HG02884 (cell line): Measurements from ENCODE around the gene FAM47E.
"Not testable (repeated sequence)": the region's sequence is repeated elsewhere in the genome, so short reads cannot be mapped to it uniquely, and the experiment has no call there.

Experiments used
- ATAC-seq: cut with Tn5 transposase; IDR thresholded peaks from one replicate; pipeline ENCODE4 v1.9.1; 2021; ENCODE audit warnings: mild to moderate bottlenecking, moderate library complexity; ENCODE audit not compliant: unreplicated experiment

The FAM47E gene

GRCh38 chr4:76266627-76267026 lies 15.1 kb downstream of the FAM47E start:
- no peak for ATAC-seq

DNA sequence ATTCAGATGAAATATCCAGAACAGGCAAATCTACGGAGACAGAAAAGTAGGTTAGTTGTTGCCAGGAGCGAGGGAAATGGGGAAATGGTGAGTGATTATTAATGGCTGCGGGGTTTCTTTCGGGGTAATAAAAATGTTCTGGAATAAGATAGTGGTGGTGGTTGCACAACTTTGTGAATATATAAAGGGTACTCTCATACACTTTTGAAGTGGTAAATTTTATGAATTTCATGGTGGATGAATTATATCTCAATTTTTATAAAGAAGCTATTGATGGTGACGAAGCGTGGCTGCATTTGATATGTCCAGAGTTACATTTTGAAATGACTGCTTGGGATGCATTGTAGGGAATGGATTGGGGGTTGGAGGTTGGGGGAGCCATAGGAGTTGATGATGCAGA lies 16.3 kb downstream of the FAM47E start:
- ATAC-seq: no peak

DNA sequence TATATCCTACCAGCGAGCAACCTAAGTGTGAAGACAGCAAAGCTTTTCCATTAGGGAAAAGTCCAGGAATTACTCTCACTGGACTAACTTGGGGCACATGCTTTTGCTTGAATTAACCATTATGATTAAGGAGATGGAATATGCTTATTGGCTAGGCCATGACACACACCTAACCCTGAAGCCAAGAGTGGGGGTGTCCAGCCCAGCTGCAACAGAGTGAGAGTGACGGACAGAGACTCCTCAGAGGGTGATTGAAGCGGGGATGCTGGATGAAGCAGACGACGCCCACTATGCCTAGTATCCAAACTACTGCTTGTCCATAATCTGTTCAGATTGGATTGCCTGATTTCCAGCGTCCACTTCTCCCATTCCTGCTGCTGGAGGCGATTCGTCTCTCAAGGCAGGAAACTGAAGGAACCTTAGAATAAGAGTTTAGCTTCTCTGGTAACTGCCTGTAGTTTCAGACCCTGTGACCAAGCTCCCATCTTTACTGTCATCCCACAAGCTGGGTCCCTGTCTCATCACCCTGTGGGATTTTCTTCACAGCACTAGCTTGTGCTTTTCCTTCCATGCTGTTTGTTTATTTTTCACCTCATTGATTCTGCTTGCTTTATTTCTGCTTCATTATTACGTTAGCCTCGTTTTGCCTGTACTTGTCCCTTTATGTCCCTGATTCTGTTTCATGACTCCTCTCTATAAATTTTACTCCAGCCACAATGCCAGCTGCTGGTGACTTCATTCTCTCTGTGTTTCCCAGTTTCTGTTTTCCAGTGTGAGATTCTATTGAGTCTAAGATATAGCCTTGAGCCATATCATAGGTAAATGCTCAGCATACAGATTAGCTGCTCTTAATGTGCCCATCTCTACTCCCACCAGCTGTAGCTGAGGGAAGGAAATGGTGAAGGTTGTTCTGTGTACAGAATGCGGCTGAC lies 19.0 kb downstream of the FAM47E start:
- no peak for ATAC-seq

DNA sequence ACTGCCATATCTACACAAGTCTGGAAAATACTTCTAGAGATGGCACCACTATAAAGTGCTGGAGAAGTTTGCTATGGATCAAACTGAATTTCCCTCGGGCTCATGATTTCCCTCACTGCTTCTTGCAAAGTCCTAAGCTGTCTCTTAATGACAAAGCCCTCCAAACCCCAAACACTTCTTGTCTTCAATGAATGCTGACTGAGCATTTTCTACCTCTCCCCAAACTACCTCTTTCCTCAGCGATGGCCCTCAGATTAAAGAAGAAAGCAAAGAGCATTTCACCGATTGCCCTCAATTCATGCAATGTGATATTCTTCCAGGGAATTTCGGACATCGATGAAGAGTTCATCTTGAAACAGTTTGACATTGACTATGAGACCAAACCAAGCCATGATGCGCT lies 19.7 kb downstream of the FAM47E start:
- no peak for ATAC-seq

- ATAC-seq: no peak
These were observed 20.6 kb downstream of the FAM47E start for GRCh38 chr4:76272073-76272472.

- no peak for ATAC-seq
These were observed 21.1 kb downstream of the FAM47E start for GRCh38 chr4:76272582-76272981.

- ATAC-seq: no peak
These were observed 21.5 kb downstream of the FAM47E start for GRCh38 chr4:76272999-76273398.

- ATAC-seq: no peak
These were observed 24.1 kb downstream of the FAM47E start for GRCh38 chr4:76275486-76276124.

DNA sequence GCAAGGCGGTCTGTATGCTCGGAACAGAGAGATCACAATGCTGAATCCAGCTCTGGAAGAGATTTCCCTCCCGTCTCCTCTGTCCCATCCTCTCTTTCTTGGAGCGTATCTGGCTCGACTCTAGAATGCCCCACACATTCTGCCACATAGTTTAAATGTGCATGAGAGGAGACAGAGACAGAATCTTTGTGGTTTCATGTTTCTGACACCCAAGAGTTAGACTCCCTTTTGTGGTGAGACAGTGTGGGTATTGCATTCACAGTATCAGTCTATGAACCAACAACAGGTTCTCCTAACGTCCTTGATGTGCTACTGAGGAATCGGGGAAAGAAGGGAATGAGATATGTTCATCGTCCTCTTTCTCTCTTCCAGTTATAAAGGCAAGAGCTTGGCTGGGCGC lies 25.3 kb downstream of the FAM47E start:
- ATAC-seq: no peak

DNA sequence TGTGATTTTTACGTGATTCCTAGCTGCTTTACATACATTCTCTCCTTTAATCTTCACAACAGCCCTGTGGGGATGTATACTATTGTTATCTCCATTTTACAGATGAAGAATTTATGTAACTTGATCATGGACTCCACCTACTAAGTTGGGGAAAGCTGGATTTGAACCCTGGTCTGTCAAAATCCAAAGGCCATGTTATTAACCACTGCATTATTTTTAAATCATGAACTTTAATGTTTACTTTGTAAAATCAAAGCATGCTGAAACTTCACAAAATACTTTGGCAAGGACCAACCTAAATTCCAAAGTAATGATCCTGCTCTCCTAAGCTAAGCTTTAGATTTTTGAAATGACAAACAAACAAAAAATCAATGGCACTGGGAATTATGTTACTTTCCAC lies 26.1 kb downstream of the FAM47E start:
- ATAC-seq: no peak

DNA sequence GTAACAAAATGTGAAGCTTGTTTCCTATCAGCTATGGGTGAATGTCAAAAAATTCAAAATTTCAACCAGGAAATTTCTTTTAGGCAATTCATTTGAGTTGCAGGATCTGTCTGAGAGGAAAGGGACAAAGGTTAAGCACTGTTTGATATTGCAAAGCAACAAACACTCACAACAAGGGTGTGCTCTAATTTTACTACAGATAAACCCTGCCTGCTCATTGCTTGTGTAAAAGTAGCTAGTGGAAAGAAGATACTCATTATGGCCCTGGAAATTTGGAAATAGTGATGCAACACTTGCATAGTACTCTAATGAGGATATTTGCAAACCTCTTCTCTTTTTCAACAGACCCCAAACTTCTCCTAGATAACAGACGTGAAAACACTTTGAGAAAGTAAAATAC lies 27.1 kb downstream of the FAM47E start:
- no peak for ATAC-seq

DNA sequence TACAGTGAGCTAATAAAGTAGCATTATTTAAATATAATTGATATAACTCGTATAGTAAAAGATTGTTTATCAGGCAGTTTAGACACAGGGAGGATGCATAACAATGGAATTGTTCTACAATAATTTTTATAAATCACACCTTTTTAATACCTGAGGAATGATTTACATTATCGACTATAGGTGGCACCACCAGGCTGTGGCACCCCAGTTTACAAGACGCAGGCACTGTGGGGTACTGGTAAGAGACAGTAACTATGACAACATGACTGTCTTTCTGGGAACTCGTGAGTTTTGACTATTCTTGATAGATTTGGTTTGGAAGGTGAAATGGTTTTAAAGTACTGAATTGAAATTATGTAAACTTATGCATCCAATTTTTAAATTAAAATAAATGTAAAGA lies 27.9 kb downstream of the FAM47E start:
- ATAC-seq: no peak

- no peak for ATAC-seq
These were observed 29.2 kb downstream of the FAM47E start for GRCh38 chr4:76280488-76281441.

DNA sequence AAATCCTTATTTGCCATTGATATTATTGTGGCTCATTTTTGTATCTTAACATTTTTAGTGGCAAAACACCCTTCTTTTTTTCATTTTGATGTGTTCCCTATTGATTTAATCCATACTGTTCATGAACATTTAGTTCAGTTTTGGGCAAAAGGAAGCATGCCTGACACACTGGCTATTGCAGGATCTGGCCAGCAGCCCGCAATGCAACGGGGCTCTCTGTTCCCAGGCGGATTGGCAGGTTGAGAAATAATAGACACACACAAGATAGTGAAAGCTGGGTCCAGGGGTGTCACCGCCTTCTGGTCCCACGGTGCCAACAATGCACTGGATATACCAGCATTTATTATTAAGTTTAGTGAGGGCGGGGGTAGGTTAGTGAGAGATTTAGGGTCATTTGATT lies 30.1 kb downstream of the FAM47E start:
- ATAC-seq: not testable (repeated sequence)

DNA sequence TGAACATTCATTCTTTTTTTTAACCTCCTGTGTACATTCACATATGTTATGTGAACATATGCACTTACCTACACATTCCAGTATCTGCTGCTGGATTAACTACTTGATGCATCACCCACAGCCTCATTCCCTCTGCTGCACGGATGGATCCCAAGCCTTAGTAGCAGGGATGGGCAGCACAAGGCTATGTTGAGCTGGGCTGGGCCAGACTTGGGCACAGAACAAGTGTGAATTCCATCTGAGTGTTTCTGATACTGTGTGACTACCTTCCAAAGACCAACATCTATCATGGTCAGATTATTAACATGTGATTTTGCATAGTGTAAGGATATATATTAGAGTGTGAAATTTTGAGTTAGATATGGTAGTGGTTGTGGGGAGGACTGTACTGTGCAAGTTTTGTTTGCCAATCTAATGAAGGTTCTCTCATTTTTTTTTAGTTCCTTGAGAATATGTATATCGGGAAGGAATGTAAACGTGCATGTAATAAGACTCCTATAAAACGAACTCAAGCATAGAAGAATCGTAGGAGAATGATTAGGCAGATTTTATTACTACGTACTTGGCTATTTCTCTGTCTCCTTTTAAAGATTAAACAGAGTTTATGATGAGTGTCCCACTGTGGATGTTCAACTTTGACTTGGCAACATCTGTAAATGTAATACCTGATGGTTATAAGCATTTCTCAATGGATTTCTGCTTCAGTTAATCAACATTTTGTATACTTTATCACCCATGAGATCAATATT lies 31.6 kb downstream of the FAM47E start:
- ATAC-seq: no peak

GRCh38 chr4:76283900-76284299 lies 32.4 kb downstream of the FAM47E start:
- no peak for ATAC-seq

GRCh38 chr4:76287811-76288210 lies 36.3 kb downstream of the FAM47E start:
- ATAC-seq: not testable (repeated sequence)

DNA sequence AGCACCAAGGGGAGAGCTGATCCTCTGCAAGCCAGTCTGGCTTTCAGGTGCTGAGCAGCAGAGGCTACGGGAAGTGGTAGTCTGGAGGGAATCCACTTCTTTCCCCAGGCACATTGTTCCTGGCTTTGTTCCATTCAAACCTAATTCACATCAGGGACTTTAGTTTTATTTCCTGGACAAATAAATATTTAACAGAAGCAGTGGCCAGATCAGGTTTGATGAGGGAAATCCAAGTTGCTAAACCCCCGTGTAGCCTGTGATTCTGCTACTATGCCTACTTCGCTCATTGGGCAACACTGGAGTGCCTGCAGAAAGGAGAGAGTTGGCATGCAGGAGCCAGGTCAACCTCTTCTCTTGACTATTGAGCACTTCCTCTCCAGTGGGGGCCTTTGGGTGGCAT lies 41.2 kb downstream of the FAM47E start:
- ATAC-seq: no peak

DNA sequence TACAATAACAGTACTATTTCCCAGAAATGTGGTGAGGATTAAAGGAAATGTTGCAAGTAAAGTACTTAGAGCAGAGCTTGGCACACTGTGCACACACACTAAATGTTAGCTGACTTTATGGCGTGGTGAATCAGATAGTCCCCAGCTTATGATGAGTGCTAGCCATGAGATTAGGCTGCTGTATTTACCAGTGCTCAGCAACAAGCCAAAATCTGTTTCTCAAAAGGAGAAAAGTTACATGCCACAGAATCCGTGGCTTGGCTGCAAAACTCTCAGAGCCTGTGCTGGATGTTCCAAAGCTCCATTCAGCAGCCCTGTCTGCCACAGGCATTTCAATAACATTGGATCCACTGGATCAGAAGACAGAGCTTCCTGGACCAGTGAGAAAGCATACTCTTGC lies 42.3 kb downstream of the FAM47E start:
- no peak for ATAC-seq

DNA sequence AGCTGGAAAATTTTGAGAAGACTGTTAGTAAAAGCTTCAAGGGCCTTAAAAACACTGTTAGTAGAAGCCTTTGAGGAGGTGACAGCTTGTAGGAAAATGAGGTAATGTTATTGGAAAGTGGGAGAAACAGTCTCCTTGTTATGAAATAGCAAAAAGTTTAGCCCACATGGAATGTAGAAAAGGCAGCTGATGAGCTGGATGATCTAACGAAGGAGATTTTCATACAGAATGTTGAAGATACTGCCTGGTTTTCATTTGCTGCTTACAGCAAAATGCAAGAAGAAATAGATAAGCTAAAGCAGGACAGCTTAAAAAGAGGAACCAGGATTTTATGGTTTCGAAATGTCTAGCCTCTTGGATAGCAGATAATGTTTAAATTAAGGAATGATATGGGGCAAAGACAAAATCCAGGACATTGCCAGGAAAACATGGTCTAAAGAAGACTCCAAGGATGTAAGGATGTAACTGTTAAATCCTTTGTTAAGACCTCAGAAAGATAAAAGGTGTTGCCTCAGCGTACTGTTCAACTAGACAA lies 44.8 kb downstream of the FAM47E start:
- no peak for ATAC-seq
